Hepatocyte (in vitro differentiated cells): ENCODE results near the gene WDR6. TPM values are rescaled to one million over a fixed set of nuclear protein-coding genes. Genes with fewer than 3 reads are reported as not detected.

Experiments
- DNase-seq: peaks from one replicate; pipeline ENCODE4 v3.0.0-alpha.2; 2016; ENCODE audit warnings: low spot score
- H2AFZ ChIP-seq: fragments of 200-600 bp; sonication (generic); 2 replicates; pipeline ENCODE4 v1.6.0; 2016; ENCODE audit warnings: antibody characterized with exemption, mild to moderate bottlenecking
- H3K27ac ChIP-seq: fragments of 200-600 bp; sonication (generic); 2 replicates; pipeline ENCODE4 v1.5.1; 2016; ENCODE audit warnings: mild to moderate bottlenecking
- H3K27me3 ChIP-seq: fragments of 200-600 bp; sonication (generic); 2 replicates; pipeline ENCODE4 v1.6.1; 2016
- H3K36me3 ChIP-seq: fragments of 200-600 bp; sonication (generic); replicated peaks from 2 replicates; pipeline ENCODE4 v1.5.1; 2016; ENCODE audit warnings: low read depth; ENCODE audit not compliant: insufficient read depth
- H3K4me1 ChIP-seq: fragments of 200-600 bp; sonication (generic); 2 replicates; pipeline ENCODE4 v1.5.1; 2016; ENCODE audit warnings: mild to moderate bottlenecking, moderate library complexity; ENCODE audit not compliant: insufficient read depth
- H3K4me2 ChIP-seq: fragments of 200-600 bp; sonication (generic); 2 replicates; pipeline ENCODE4 v1.6.0; 2016
- H3K4me3 ChIP-seq: fragments of 200-600 bp; sonication (generic); 2 replicates; pipeline ENCODE4 v1.5.1; 2016; ENCODE audit warnings: mild to moderate bottlenecking
- H3K79me2 ChIP-seq: fragments of 200-600 bp; sonication (generic); 2 replicates; pipeline ENCODE4 v1.6.0; 2017; ENCODE audit warnings: mild to moderate bottlenecking
- H3K9me2 ChIP-seq: fragments of 200-600 bp; sonication (generic); replicated peaks from 2 replicates; pipeline ENCODE4 v1.6.0; 2017; ENCODE audit warnings: mild to moderate bottlenecking; ENCODE audit not compliant: insufficient read depth
- H3K9me3 ChIP-seq: fragments of 200-600 bp; sonication (generic); 2 replicates; pipeline ENCODE4 v1.5.1; 2016; ENCODE audit warnings: low read depth, mild to moderate bottlenecking
- H4K20me1 ChIP-seq: fragments of 200-600 bp; sonication (generic); 2 replicates; pipeline ENCODE4 v1.6.0; 2016; ENCODE audit warnings: mild to moderate bottlenecking; ENCODE audit not compliant: insufficient read depth, poor library complexity, severe bottlenecking
- EZH2 ChIP-seq: fragments of 200-600 bp; sonication (generic); IDR thresholded peaks from 2 replicates; pipeline ENCODE4 v1.6.1; 2016; ENCODE audit warnings: antibody characterized with exemption, mild to moderate bottlenecking, borderline replicate concordance
- EZH2phosphoT487 ChIP-seq: fragments of 200-600 bp; sonication (generic); IDR thresholded peaks from one replicate; pipeline ENCODE4 v1.6.1; 2018; ENCODE audit warnings: antibody characterized with exemption, mild to moderate bottlenecking, low read depth, moderate library complexity; ENCODE audit not compliant: unreplicated experiment, severe bottlenecking
- WGBS: methylation state at CpG from one replicate; pipeline ENCODE4 v1.1.6; 2016; ENCODE audit warnings: low lambda C conversion rate; ENCODE audit errors: missing lambda C conversion rate; 5-methylcytosine and 5-hydroxymethylcytosine counted together
- polyA plus RNA-seq: library from polyadenylated mRNA; unstranded; fragments of >200 nt; fragmentation: Nextera tagmentation; extraction: Ambion mirVana; gene quantifications from 2 replicates; pipeline ENCODE4 v1.2.1, GENCODE V29; 2016
- total RNA-seq: library from RNA; depleted of rRNA; stranded (reverse); fragments of >200 nt; gene quantifications from 2 replicates; pipeline ENCODE4 v1.2.3, GENCODE V29; 2014
- TF ChIP-seq, protein P1 (sequence below): fragments of 200-600 bp; sonication (generic); IDR thresholded peaks from 2 replicates; pipeline ENCODE4 v1.5.1; 2016; ENCODE audit warnings: antibody characterized with exemption, mild to moderate bottlenecking; ENCODE audit not compliant: poor library complexity

Gene WDR6
- total and polyA plus RNA-seq, 2 experiments from 2014 or later: 157 to 190 TPM

DNA sequence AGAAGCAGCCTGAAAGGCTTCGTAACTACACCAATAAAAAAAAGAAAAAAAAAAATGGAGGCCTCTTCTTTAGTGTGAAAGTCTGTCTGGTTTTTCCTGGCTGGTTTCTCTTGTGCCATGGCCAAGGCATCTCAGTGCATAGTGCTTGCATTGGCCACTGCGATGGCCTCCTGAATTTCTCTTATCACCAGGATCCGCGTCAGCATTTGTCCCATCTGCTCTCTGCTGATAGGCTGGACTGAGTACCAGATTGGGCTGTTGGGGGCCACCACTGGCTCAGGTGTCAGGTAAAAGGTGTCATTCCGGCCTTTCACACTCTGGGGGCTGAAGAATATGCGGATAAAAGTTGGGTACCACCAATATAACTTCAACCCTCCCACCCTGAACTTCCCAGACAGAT lies 23.1 kb downstream of the WDR6 start:
- H3K9me3 ChIP-seq: no peaks in the 10 kb centered on the region
- H3K9me2 ChIP-seq: no peaks in the 10 kb centered on the region
- H3K79me2 ChIP-seq: peaks cover 30% of the 10 kb centered on the region
- no peak overlapping the region for H2AFZ ChIP-seq
- H3K4me3 ChIP-seq: no peak overlapping the region
- DNase-seq: no peak
- H3K36me3 ChIP-seq: no peaks in the 10 kb centered on the region
- peaks cover 13% of the 10 kb centered on the region for H3K4me1 ChIP-seq
- H3K4me2 ChIP-seq: no peak overlapping the region
- 92% methylated on average over 6 of the region's 6 CpGs for WGBS
- no peaks in the 10 kb centered on the region for H4K20me1 ChIP-seq
- H3K27ac ChIP-seq: no peak overlapping the region
- H3K27me3 ChIP-seq: no peaks in the 10 kb centered on the region
- TF ChIP-seq, protein P1, sequence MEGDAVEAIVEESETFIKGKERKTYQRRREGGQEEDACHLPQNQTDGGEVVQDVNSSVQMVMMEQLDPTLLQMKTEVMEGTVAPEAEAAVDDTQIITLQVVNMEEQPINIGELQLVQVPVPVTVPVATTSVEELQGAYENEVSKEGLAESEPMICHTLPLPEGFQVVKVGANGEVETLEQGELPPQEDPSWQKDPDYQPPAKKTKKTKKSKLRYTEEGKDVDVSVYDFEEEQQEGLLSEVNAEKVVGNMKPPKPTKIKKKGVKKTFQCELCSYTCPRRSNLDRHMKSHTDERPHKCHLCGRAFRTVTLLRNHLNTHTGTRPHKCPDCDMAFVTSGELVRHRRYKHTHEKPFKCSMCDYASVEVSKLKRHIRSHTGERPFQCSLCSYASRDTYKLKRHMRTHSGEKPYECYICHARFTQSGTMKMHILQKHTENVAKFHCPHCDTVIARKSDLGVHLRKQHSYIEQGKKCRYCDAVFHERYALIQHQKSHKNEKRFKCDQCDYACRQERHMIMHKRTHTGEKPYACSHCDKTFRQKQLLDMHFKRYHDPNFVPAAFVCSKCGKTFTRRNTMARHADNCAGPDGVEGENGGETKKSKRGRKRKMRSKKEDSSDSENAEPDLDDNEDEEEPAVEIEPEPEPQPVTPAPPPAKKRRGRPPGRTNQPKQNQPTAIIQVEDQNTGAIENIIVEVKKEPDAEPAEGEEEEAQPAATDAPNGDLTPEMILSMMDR: no peak
- TF ChIP-seq EZH2phosphoT487 (no peak), EZH2 (no peak)

DNA sequence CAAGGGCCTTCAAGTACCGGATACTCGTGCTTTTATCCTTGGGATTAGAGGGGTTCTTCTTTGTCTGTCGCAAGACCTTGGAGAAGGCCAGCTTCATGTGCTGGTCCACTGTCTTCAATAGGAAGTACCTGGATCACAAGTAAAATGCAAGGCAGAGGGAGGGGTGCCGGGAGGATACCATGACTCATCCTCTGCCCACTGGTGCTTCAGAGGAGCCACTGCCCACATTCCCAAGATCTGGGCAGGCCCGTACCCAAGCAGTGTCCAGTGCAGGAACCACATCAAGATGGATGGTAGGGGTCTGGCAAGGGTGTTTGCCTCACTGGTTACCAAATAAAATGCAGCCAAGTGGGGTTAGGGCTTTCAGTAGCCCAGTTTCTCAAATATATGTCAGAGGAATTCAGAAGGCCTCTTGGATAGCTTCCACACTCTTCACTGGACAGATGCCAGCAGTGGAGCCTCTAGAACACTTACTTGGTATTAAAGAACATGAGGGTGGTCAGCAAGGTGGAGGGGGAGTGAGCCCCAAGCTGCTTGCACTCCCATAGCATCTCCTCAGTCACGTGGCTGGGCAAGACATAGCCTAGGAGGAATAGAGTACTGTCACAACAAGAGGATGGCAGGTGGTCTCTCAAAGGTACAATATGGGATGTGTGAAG lies 25.6 kb downstream of the WDR6 start:
- Histone ChIP-seq H2AFZ (no peak overlapping the region), H3K9me3 (no peaks in the 10 kb centered on the region), H3K4me1 (peaks cover 13% of the 10 kb centered on the region), H4K20me1 (no peaks in the 10 kb centered on the region), H3K4me3 (no peak overlapping the region), H3K27me3 (no peaks in the 10 kb centered on the region), H3K9me2 (no peaks in the 10 kb centered on the region), H3K4me2 (no peak overlapping the region), H3K36me3 (no peaks in the 10 kb centered on the region), H3K79me2 (peaks cover 13% of the 10 kb centered on the region), H3K27ac (no peak overlapping the region)
- 93% methylated on average over 6 of the region's 6 CpGs for WGBS
- TF ChIP-seq, protein P1: no peak
- no peak for TF ChIP-seq EZH2phosphoT487
- no peak for TF ChIP-seq EZH2
- no peak for DNase-seq

DNA sequence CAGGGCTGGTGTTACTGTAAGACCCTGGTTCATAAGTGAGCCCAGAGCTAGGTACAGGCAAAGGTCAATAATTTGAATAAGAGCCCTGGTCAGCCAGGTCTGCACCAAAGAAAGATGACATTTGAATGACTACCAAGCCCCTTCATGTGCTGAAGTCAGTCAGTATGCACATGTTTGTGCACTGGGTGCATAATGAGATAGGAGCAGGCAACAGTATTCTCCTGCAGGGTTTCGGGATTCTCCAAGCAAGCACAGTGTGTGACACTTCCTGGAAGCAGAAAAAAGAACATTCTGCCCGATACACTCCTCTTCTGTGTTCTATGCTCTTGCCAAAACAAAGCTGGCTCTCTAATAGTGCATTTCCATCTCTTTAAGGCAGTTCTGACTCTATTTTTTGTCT lies 27.5 kb downstream of the WDR6 start:
- no peaks in the 10 kb centered on the region for H3K36me3 ChIP-seq
- no peaks in the 10 kb centered on the region for H4K20me1 ChIP-seq
- no peaks in the 10 kb centered on the region for H3K9me3 ChIP-seq
- H3K79me2 ChIP-seq: no peaks in the 10 kb centered on the region
- no peak overlapping the region for H3K4me3 ChIP-seq
- WGBS: 94% methylated on average over 2 of the region's 2 CpGs
- H3K4me1 ChIP-seq: no peaks in the 10 kb centered on the region
- H3K27me3 ChIP-seq: no peaks in the 10 kb centered on the region
- H2AFZ ChIP-seq: no peak overlapping the region
- no peaks in the 10 kb centered on the region for H3K9me2 ChIP-seq
- no peak overlapping the region for H3K4me2 ChIP-seq
- no peak for TF ChIP-seq EZH2phosphoT487
- TF ChIP-seq, protein P1: no peak
- no peak for TF ChIP-seq EZH2
- no peak for DNase-seq
- no peak overlapping the region for H3K27ac ChIP-seq

DNA sequence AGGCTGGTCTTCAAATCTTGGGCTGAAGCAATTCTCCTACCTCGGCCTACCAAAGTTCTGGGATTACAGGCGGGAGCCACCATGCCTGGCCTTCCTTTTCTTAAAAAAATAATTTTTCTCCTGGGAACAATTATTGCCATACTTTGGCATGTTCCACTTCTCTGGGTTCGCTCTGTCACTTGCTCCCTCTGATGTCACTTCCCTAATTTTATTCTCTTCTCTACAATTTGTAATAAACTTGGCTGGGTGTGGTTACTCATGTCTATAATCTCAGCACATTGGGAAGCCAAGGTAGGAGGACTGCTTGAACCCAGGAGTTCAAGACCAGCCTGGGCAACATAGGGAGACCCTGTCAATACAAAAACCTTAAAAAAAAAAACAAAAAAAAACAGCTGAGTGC lies 28.1 kb downstream of the WDR6 start:
- Histone ChIP-seq H3K9me3 (no peaks in the 10 kb centered on the region), H2AFZ (no peak overlapping the region), H3K4me3 (no peak overlapping the region), H3K9me2 (no peaks in the 10 kb centered on the region), H3K4me2 (no peak overlapping the region), H3K36me3 (no peaks in the 10 kb centered on the region), H3K27me3 (no peaks in the 10 kb centered on the region), H3K4me1 (no peaks in the 10 kb centered on the region), H3K79me2 (no peaks in the 10 kb centered on the region), H4K20me1 (no peaks in the 10 kb centered on the region), H3K27ac (no peak overlapping the region)
- DNase-seq: no peak
- 93% methylated on average over 3 of the region's 3 CpGs for WGBS
- TF ChIP-seq, protein P1: no peak
- no peak for TF ChIP-seq EZH2phosphoT487
- no peak for TF ChIP-seq EZH2
